Astrocyte (in vitro differentiated cells and primary cell): ENCODE data around the gene GALNT8. TPM values are rescaled to one million over a fixed set of nuclear protein-coding genes. Genes with fewer than 3 reads are reported as not detected.

Source experiments
- DNase-seq: peaks from one replicate; pipeline ENCODE4 v3.0.0-alpha.2; 2010; ENCODE audit warnings: low read depth
- FAIRE-seq: peaks from 2 replicates; lab custom pipeline; 2011; peaks lifted over from hg19 to GRCh38; lab: Jason Lieb, UNC
- H2AFZ ChIP-seq: 2 replicates; pipeline ENCODE4 v1.6.0; 2012; ENCODE audit warnings: low read depth, low read length, inconsistent platforms
- H3K27ac ChIP-seq: 2 replicates; pipeline ENCODE4 v1.5.1; 2011; ENCODE audit warnings: low read depth, low read length, inconsistent platforms
- H3K27me3 ChIP-seq: 2 replicates; pipeline ENCODE4 v1.6.0; 2011; ENCODE audit warnings: low read length, inconsistent platforms; ENCODE audit not compliant: insufficient read depth
- H3K36me3 ChIP-seq: 2 replicates; pipeline ENCODE4 v1.5.1; 2011; ENCODE audit warnings: low read length, inconsistent platforms; ENCODE audit not compliant: insufficient read depth
- H3K4me1 ChIP-seq: 2 replicates; pipeline ENCODE4 v1.5.1; 2011; ENCODE audit warnings: low read length, inconsistent platforms; ENCODE audit not compliant: insufficient read depth
- H3K4me2 ChIP-seq: 2 replicates; pipeline ENCODE4 v1.6.0; 2012; ENCODE audit warnings: low read length, inconsistent platforms
- H3K4me3 ChIP-seq: 2 replicates; pipeline ENCODE4 v1.5.1; 2011; ENCODE audit warnings: low read depth, mild to moderate bottlenecking, low read length, inconsistent platforms; ENCODE audit not compliant: insufficient read depth
- H3K79me2 ChIP-seq: 2 replicates; pipeline ENCODE4 v1.6.0; 2012; ENCODE audit warnings: mild to moderate bottlenecking, low read length, inconsistent platforms; ENCODE audit not compliant: insufficient read depth
- H3K9ac ChIP-seq: 2 replicates; pipeline ENCODE4 v1.6.0; 2012; ENCODE audit warnings: mild to moderate bottlenecking, low read length, inconsistent platforms
- H3K9me3 ChIP-seq: 2 replicates; pipeline ENCODE4 v1.5.1; 2012; ENCODE audit warnings: low read depth, mild to moderate bottlenecking, low read length, inconsistent platforms; ENCODE audit not compliant: insufficient read depth
- H4K20me1 ChIP-seq: 2 replicates; pipeline ENCODE4 v1.6.0; 2012; ENCODE audit warnings: low read length, inconsistent platforms; ENCODE audit not compliant: insufficient read depth
- H3K27ac Mint-ChIP-seq: one replicate; pipeline ENCODE4 v1.8.0; 2021; ENCODE audit warnings: mild to moderate bottlenecking, mixed read lengths; ENCODE audit not compliant: unreplicated experiment
- H3K27me3 Mint-ChIP-seq: one replicate; pipeline ENCODE4 v1.8.0; 2021; ENCODE audit warnings: low read depth, mixed read lengths; ENCODE audit not compliant: unreplicated experiment
- H3K36me3 Mint-ChIP-seq: one replicate; pipeline ENCODE4 v1.8.0; 2021; ENCODE audit warnings: low read depth, mixed read lengths; ENCODE audit not compliant: unreplicated experiment
- H3K4me1 Mint-ChIP-seq: one replicate; pipeline ENCODE4 v1.8.0; 2021; ENCODE audit warnings: low read depth, mixed read lengths; ENCODE audit not compliant: unreplicated experiment
- H3K4me3 Mint-ChIP-seq: one replicate; pipeline ENCODE4 v1.8.0; 2021; ENCODE audit warnings: mild to moderate bottlenecking, moderate library complexity, mixed read lengths; ENCODE audit not compliant: unreplicated experiment
- H3K9me3 Mint-ChIP-seq: one replicate; pipeline ENCODE4 v1.8.0; 2021; ENCODE audit warnings: mild to moderate bottlenecking, mixed read lengths; ENCODE audit not compliant: unreplicated experiment
- EZH2 ChIP-seq: IDR thresholded peaks from 2 replicates; pipeline ENCODE4 v1.6.1; 2012; ENCODE audit warnings: mild to moderate bottlenecking, low read length, inconsistent platforms; ENCODE audit not compliant: insufficient read depth
- total RNA-seq: library from RNA; stranded (reverse); gene quantifications from 2 replicates; pipeline ENCODE4 v1.2.1, GENCODE V29; 2021
- TF ChIP-seq, protein P1 (sequence below): IDR thresholded peaks from 2 replicates; pipeline ENCODE4 v1.5.1; 2011; ENCODE audit warnings: low read depth, mild to moderate bottlenecking, inconsistent platforms, low read length, moderate library complexity; ENCODE audit not compliant: insufficient read depth

The GALNT8 gene
- total RNA-seq, 1 donor from 2014 or later, result 6.4 TPM

GRCh38 chr12:4736091-4736490 is 15.9 kb downstream of the GALNT8 start:
- FAIRE-seq (no peak), DNase-seq (no peak)
- H3K27me3 Mint-ChIP-seq, result no peaks in the 10 kb centered on the region
- no peaks in the 10 kb centered on the region for H3K4me1 ChIP-seq
- H3K36me3 Mint-ChIP-seq, result no peaks in the 10 kb centered on the region
- peaks cover 6% of the 10 kb centered on the region for H3K4me1 Mint-ChIP-seq
- H4K20me1 ChIP-seq, result no peaks in the 10 kb centered on the region
- H3K4me3 ChIP-seq, result no peak overlapping the region
- H3K27ac Mint-ChIP-seq, result no peak overlapping the region
- H3K79me2 ChIP-seq, result no peaks in the 10 kb centered on the region
- H3K36me3 ChIP-seq, result no peaks in the 10 kb centered on the region
- no peak overlapping the region for H3K27ac ChIP-seq
- no peak for TF ChIP-seq EZH2
- TF ChIP-seq, protein P1, sequence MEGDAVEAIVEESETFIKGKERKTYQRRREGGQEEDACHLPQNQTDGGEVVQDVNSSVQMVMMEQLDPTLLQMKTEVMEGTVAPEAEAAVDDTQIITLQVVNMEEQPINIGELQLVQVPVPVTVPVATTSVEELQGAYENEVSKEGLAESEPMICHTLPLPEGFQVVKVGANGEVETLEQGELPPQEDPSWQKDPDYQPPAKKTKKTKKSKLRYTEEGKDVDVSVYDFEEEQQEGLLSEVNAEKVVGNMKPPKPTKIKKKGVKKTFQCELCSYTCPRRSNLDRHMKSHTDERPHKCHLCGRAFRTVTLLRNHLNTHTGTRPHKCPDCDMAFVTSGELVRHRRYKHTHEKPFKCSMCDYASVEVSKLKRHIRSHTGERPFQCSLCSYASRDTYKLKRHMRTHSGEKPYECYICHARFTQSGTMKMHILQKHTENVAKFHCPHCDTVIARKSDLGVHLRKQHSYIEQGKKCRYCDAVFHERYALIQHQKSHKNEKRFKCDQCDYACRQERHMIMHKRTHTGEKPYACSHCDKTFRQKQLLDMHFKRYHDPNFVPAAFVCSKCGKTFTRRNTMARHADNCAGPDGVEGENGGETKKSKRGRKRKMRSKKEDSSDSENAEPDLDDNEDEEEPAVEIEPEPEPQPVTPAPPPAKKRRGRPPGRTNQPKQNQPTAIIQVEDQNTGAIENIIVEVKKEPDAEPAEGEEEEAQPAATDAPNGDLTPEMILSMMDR, result no peak
- H3K9ac ChIP-seq, result no peak overlapping the region
- H3K4me2 ChIP-seq, result no peak overlapping the region
- no peaks in the 10 kb centered on the region for H3K9me3 Mint-ChIP-seq
- no peak overlapping the region for H3K4me3 Mint-ChIP-seq
- no peaks in the 10 kb centered on the region for H3K27me3 ChIP-seq
- H2AFZ ChIP-seq, result no peak overlapping the region
- no peaks in the 10 kb centered on the region for H3K9me3 ChIP-seq

GRCh38 chr12:4738541-4738940 is 18.3 kb downstream of the GALNT8 start:
- FAIRE-seq, result no peak
- Mint-ChIP-seq H3K27ac (no peak overlapping the region), H3K4me3 (no peak overlapping the region), H3K36me3 (no peaks in the 10 kb centered on the region), H3K4me1 (peaks cover 6% of the 10 kb centered on the region), H3K9me3 (no peaks in the 10 kb centered on the region), H3K27me3 (no peaks in the 10 kb centered on the region)
- Histone ChIP-seq H3K4me1 (no peaks in the 10 kb centered on the region), H2AFZ (no peak overlapping the region), H3K9ac (no peak overlapping the region), H3K36me3 (no peaks in the 10 kb centered on the region), H3K4me3 (no peak overlapping the region), H3K27me3 (no peaks in the 10 kb centered on the region), H3K9me3 (no peaks in the 10 kb centered on the region), H3K79me2 (no peaks in the 10 kb centered on the region), H3K27ac (no peak overlapping the region), H4K20me1 (no peaks in the 10 kb centered on the region), H3K4me2 (no peak overlapping the region)
- no peak for DNase-seq
- TF ChIP-seq, protein P1, result no peak
- TF ChIP-seq EZH2, result no peak

DNA sequence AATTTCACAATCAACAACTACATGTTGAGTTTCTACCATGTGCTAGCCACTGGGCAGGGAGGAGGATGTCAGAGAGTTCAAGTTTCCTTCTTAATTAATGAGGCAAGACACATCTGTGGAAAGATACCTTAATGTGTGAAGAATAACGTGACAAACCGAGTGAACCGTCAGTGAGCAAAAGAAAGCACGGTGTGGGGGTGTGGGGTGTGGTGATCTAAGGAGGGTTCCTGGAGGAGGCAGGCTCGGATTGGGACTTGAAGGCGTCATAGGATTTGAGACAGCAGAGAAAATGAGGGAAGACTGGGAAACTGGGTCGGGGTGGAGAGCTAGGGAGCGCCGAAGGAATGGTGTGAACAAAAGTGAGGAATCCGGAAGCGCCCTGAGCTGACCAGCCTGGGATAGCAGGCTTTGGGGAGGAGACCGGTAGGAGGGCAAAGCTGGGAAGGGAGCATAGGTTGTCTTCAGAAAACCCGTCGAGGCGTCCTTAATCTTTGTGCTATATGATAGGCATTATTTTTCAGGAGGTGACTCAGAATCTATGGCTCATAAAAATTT is 22.3 kb downstream of the GALNT8 start:
- no peaks in the 10 kb centered on the region for H4K20me1 ChIP-seq
- no peaks in the 10 kb centered on the region for H3K4me1 ChIP-seq
- Mint-ChIP-seq H3K36me3 (no peaks in the 10 kb centered on the region), H3K9me3 (no peaks in the 10 kb centered on the region), H3K4me1 (peaks cover 2% of the 10 kb centered on the region), H3K4me3 (no peak overlapping the region), H3K27ac (no peak overlapping the region), H3K27me3 (peaks cover 5% of the 10 kb centered on the region)
- H3K27ac ChIP-seq, result no peak overlapping the region
- H3K9me3 ChIP-seq, result no peaks in the 10 kb centered on the region
- no peak for DNase-seq
- no peak overlapping the region for H2AFZ ChIP-seq
- no peaks in the 10 kb centered on the region for H3K79me2 ChIP-seq
- TF ChIP-seq EZH2, result no peak
- TF ChIP-seq, protein P1, result no peak
- H3K36me3 ChIP-seq, result no peaks in the 10 kb centered on the region
- H3K4me3 ChIP-seq, result no peak overlapping the region
- no peak overlapping the region for H3K9ac ChIP-seq
- H3K27me3 ChIP-seq, result no peaks in the 10 kb centered on the region
- H3K4me2 ChIP-seq, result no peak overlapping the region
- FAIRE-seq, result no peak
